ENCODE data around the gene MCRIP2.

GRCh38 chr16:608019-608418 is 33.6 kb upstream of the MCRIP2 start:
- TF ChIP-seq REST (IDR thresholded peaks at IDR 0.05; ENCODE audit: insufficient replicate concordance, low read depth) (no peak), CTCF (IDR thresholded peaks at IDR 0.05; ENCODE audit: insufficient read depth, low read length) (no peak), GABPA (IDR thresholded peaks at IDR 0.05; ENCODE audit: low read depth) (no peak), POLR2AphosphoS5 (IDR thresholded peaks at IDR 0.05; ENCODE audit: low read depth) (no peak)

All from HL-60 (cell line).